Measurements from ENCODE around the gene NUDT3.

NUDT3 gene

DNA sequence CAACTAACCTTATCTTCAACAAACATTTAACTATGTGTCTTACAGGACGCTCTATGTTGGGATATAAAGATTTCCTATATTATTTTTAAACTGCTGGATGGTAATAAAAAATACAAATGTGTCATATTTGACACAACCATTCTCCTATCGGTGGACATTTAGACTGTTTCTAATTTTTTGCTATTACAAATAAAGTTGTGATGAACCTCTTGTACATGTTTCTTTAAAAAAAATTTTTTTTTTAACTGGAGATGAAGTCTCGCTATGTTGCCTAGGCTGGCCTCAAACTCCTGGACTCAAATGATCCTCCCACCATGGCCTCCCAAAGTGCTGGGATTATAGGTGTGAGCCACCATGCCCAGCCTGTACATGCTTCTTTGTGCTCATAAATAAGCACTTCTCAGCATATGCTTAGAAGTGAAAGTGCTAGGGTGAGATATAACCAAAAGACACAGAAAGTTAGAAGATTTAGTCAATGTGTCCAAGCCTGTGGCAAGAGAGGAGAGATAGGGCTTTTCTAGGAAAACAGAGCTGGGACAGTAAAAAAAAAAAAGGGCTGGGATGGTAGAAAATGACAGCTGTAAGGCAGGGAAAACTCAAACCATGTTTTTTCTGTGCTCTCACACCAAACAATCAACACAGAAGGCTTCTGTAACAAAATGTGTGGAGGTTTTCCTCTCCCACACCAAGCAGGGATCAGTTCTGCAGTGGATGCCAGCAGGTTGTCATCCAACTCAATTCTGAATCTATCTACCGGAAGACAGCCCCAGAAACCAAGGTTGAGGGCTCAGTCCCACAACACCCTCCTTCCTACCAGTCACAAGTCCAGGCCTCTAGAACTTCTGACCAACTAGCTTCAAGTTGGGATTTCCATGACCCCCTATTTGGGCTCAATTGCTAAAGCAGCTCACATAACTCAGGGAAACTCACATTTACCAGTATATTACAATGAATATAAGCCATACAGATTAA lies 73.7 kb downstream of the NUDT3 start:
- DNase-seq = no peak

DNA sequence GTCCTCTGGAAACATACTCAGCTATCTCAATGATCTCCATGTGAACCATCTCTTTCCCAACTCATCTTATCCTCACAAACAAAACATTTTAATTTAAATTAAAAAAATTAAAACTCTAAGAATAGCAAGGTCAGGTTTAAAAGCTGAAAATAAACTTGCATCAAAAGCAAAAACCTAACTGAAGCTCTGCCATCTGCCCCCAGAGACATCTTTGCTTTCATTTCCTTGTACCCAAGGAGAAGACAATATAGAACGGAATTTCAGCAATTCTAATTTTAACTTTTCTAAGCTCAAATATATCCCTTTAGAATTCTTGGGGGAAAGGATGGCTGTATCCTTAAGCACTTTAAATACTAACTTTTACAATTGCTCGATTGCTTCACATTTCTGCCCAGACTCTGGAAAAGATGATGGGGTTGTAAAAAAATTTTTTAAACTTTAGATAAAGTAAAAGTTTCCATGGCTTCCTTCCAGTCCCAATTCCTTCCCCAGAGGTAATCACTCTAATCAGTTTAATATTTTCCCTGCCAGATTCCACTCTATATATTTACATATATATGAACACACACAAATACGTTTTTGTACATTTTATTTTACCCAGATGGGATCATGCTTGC lies 74.5 kb downstream of the NUDT3 start:
- DNase-seq = no peak

DNA sequence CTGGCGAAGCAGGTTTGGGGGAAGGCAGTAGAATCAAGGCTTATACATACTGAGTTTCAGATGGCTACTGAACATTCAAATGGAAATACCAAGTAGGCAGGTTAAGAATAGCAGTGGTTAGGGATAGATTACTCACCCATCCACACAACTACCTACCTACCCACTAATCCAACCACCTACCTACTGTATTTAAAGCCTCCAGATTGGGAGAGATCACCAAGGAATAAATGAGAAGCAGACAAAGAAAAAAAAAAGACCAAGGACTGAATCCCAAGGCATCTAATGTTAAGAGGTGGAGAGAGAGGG lies 75.3 kb downstream of the NUDT3 start:
- no peak for DNase-seq

DNA sequence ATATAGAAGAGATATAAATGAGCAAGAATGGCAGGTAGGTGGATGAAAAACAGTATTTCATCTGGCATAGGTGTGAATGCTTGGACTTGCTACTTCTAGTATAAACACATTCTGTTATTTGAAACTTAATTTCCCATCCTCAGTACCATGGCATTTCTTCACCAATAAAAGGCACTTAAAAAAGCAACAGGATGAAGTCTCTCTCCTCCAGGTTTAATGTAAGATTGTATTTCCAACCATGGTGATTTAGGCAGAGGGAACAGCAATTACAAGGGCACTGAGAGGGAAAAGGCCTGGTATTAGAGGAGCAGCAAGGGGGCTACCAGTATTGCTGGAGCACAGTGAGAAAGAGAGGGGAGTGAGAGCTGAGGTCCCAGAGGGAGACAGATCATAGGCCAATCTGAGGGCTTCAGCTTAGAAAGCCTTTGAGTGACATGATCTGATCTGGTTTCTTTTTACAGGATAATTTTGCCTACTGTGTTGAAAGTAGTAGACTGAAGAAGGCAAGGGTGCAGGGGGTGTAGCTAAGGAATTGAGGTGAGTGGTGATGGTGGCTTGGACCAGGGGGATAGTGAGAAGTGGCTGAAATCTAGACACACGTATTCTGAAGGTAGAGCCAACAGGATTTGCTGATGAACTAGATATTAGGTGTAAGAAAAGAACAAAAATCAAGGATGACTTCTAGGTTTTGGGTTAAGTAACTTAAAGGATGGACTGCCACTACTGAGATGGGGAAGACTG lies 75.9 kb downstream of the NUDT3 start:
- no peak for DNase-seq

DNA sequence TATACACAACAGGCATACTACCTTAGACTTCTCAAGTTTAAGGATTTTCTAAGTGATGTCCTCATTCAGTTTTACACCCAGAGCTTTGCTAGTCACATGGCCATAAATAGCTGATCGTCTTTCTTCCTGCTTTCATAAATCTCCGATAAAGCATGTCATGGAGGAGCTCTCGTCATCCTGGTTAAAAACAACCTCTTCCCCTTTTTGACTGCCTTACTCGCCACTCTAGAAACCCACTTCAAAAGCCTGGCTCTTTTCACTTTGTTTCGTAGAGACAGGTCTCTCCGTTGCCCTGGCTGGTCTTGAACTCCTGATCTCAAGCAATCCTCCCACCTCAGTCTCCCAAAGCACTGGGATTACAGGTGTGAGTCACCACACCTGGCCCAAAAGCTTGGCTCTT lies 76.7 kb downstream of the NUDT3 start:
- DNase-seq = peak; percentile 8

DNA sequence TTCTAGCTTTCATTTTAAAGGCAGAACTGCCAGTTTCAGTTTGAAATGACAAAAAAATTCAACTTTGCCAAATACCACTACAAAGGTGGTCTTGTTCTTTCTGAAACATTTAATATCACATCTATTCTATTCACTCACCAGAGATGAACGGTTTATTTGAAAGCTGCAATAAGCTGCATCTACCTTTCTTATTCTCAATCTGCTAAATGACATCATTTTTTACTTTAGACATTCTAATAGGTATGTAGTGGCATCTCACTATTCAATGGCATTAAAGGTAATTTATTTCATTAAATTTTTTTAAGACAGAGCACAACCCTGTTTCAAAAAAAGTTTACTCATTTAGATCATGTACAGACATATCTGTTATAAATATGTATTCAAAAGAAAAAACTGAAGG lies 77.2 kb downstream of the NUDT3 start:
- DNase-seq = no peak

DNA sequence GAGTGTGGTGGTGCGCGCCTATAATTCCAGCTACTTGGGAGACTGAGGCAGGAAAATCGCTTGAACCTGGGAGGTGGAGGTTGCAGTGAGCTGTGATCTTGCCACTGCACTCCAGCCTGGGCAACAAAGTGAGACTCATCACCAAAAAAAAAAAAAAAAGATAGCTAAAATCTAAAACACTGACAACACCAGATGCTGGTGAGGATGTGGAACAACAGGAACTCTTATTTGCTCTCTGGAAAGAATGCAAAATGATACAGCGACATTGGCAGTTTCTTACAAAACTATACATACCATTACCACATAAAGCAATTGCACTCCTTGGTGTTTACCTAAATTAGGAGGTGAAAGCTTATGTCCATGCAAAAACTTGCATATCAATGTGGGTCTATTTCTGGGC lies 80.2 kb downstream of the NUDT3 start:
- no peak for DNase-seq

DNA sequence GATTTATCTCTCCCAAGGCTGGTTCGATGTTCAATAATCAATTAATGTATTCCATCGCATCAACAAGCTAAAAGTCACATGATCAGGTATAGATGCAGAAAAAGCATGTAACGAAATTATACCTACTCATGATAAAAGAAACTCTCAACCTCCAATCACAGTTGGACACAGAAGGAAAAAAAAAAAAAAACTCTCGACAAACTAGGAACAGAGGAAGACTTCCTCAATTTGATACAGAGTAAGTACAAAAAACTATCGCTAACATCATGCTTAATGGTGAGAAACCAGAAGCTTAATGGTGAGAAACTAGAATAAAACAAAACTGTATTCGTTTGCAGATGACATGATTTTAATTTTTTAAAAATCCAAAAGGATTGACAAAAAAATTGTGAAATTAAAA lies 81.7 kb downstream of the NUDT3 start:
- no peak for DNase-seq

DNA sequence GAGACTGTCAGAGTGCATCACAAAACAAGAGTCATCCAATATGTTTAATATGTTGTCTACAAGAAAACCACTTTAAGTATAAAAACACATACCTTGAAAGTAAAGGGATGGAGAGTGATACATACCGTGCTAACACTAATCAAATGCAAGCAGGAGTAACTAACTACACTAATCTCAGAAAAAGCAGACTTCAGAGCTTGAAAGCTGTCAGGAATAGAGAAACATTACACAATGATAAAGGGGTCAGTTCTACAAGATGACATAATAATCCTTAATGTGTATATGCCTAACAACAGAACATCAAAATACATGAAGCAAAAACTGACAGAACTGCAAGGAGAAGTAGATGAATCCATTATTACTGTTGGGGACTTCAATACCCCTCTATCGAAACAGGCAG lies 84.0 kb downstream of the NUDT3 start:
- no peak for DNase-seq

DNA sequence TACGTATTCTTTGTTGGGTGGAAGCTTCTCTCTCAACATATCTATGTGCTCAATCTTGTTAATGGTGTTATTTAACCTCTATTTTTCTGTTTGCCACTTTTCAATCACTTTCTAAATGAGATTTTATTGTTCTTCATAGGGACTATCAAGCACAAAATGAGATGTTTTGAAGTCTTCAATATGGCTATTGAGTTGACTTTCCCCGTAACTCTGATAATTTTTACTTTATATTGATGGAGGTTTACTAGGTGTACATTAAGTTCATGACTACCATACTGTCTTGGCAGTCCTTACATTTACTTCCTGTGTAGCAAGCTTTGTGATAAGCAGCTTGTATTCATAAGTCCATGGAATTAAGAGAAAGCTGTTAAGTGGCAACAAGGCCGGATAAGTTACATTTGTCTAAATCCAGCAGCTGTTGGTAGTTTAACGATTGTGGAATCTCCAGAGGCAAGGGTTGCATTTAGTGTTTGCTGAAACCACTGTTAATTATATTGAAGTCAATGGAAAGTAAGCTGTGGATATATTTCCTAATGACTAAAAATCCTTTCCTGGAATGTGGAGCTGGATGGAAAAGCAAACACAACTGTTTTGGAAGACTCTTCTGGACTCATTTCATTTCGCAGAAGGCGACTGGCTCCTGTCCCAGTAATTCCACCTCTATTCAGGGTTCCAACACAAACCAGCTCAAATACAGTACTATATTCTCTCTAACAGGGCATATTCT lies 86.3 kb downstream of the NUDT3 start:
- no peak for DNase-seq

DNA sequence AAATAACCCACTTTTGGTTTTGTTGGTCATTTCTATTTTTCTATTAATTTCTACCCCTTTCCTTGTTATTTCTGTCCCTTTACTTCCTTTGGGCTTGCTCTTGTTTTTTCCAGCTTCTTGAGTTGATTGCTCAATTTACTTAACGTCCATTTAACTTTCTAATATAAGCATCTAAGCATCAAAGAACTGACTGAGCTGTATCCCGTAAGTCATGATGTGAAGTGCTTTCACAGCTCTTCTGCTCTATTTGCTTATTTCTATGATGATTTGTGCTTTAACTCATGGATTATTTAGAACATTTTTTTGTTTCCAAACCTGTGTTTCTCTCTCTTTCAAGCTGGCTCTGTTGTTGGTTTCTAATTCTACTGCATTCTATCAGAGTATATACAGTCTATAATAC lies 87.0 kb downstream of the NUDT3 start:
- DNase-seq = no peak

DNA sequence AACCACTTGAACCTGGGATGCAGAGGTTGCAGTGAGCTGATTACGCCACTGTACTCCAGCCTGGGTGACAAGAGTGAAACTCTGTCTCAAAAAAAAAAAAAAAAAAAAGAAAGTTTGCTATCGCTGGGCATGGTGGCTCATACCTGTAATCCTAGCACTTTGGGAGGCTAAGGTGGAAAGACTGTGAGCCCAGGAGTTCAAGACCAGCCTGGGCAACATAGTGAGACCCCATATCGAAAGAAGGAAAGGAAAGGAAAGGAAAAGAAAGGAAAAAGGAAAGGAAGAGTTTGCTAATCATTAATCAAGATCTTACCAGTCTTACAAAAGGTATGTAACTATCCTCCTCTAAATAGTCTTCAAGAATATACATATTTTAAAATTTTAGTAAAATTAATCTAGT lies 88.3 kb downstream of the NUDT3 start:
- DNase-seq = no peak

DNA sequence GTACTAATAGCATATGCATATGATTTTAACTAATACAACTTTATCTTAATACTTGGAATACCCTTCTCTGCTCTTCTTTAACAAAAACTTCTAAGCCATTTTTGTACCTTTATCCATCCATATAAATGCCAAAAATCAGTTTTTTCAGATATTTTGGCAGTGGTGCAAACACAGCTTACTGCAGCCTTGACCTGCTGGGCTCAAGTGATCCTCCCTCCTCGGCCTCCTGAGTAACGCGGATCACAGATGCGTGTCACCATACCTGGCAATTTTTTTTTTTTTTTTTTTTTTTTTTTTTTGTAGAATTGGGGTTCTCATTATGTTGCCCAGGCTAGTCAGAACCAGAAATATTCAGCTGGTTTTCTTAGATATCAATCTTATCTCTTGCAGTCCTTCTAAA lies 89.5 kb downstream of the NUDT3 start:
- no peak for DNase-seq

DNA sequence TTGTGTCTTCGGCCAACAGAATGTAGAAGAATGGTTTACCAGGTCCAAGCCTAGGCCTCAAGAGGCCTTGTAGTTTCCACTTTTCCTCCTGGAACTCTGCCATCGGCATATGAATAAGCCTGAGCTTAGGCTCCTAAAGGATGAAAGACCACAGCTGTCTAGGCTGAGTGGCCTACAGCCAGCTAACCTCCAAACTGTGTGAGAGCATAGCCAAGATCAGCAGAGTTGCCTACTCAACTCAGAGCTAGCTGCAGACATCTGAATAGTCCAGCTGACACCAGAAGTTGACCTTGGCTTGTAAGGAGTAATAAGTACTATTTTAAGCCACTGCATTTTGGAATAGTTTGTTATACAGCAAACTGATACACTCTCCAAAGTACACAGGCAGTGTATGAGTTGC lies 91.1 kb downstream of the NUDT3 start:
- DNase-seq = no peak

DNA sequence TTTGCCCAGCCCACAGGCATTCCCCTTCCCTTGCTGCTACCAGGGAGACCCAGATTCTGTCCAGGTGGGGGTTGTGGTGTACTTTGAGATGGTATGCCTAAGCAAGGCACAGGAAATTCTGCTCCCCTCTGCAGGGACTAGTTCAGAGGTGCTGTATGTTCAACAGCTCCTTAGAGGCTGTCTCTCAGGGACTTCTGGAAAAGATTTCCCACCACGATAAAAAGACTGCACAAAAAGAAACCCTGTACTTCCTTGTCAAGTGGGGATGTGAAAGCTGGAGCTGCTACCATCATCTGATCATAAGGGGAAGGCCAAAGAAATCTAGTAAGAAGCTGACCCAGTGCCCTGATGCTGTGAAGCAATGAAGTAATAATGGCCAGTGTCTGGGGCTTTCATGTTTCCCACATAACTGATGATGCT lies 92.1 kb downstream of the NUDT3 start:
- DNase-seq = no peak

DNA sequence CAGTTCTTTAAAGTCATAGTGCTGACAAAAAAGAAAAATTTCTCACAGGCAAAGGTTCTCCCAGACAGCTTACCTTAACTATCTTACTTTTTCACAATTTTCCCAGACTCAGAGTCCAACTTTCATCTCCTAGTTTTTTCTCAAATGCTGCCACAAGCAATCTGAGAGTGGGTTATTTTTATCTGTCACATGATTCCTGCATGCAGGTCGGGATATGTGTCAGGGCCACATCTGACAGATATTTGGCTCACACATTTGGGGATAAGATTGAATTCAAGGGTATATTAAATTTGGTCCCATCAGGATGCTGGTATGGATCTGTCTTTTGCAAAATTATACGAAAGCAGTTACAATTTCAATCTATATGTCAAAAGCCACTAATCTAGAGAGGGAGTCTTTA lies 93.5 kb downstream of the NUDT3 start:
- no peak for DNase-seq

DNA sequence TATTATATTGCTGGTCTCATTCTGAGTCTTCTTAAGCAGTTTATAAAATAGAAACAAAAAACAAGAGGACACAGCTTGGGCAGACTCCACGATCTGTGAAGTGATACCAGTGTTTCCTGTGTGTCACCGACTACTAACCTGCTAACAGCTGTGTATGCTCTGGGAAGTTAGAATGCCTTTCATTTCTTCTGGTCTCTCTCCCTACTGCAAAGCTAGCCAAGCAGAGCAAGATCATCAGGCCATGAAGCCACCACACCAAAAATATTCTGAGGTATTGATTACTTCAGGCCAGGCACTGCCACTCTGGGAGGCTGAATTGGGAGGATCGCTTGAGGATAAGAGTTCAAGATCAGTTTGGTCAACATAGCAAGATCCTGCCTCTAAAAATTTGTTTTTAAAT lies 96.7 kb downstream of the NUDT3 start:
- no peak for DNase-seq

DNA sequence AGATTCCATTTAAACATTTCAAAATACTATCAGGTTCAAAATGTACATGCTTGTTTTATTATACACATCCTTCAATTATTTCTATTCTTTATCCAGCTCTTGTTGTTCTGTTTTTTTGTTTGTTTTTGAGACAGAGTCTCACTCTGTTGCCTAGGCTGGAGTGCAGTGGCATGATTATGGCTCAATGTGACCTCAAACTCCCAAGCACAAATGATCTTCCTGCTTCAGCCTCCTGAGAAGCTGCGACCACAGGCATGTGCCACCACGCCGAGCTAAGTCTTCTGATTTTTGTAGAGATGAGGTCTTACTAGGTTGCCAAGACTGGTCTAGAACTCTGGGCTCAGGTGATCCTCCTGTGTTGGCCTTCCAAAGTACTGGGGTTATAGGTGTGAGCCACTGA lies 99.5 kb downstream of the NUDT3 start:
- no peak for DNase-seq

DNA sequence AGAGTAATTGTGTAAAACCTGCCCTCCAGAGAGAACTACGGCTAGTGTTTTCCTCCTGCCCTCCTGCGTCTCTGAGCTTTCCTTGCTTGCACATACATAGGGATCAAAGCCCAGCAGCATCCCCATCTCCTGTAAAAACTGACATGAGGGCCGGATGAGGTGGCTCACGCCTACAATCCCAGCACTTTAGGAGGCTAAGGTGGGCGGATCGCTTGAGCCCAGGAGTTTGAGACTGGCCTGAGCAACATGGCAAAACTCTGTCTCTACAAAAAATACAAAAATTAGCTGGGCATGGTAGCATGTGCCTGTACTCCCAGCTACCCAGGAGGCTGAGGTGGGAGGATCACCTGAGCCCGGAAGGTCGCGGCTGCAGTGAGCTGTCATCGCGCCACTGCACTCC lies 103.3 kb downstream of the NUDT3 start:
- no peak for DNase-seq

DNA sequence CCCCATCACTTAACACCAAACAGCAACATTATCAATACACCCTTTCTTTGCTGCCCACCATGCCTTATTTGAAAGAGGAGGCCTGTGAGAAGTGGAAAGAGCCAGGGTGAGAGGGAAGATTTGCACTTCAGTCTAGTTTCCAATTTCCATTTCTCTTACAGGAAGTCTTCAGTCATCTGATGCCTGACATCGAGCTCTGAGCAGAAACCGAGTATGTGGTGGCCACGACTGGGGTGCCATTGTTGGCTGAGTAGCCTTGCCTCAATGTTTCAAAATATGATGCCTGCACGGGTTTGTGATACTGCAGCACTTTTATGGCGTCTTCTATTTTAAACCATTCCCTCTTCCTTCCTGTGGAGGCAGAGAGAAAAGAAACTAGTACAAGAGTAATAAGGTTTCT lies 103.9 kb downstream of the NUDT3 start:
- DNase-seq = no peak

DNA sequence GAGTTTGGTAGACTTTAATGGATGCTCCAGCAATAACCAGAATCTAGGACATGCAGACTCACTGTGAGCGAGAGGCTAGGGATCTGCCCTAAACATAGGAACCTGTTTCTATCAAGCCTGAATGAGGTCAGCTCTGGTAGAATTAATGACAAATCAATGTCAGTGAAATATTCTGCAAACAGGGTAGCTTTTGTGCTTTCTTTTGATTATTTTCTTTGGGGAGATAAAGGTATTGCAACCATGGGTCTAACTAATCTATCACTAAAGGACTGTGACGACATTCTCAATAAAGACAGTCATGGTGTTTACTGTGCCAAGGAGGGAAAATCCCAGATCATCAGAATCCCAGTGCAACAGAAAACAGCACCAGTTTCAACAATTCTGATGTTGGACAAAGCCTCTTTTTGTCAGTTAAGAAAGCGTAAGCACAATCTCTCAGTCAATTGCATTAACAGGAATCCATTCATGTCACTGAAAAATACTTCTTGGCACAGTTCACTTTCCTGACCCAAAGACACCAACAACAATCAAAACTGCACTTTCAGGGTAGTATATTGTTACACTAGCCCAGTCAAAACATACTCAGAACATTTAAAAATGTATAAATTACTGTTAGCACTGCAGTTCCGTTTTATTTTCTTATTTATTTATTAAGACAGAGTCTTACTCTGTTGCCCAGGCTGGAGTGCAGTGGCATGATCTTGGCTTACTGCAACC lies 106.9 kb downstream of the NUDT3 start:
- DNase-seq = no peak
